Central memory CD8-positive, alpha-beta T cell (primary cell): ENCODE data around the gene RNF123.

Experiments
- ATAC-seq: fragments of 150-1000 bp; cut with Tn5 transposase; replicated peaks from 2 replicates; pipeline ENCODE4 v1.10.0; 2022; ENCODE audit warnings: mild to moderate bottlenecking, moderate FRiP score, moderate number of reproducible peaks; ENCODE audit not compliant: poor library complexity, severe bottlenecking; ENCODE audit errors: extremely low read depth
- DNase-seq, 2 donors: peaks; one replicate each; pipeline ENCODE4 v3.0.0; 2021; ENCODE audit warnings: low spot score in 2 of 2
- H3K27ac Mint-ChIP-seq: one replicate; pipeline ENCODE4 v1.8.0; 2022; ENCODE audit warnings: low read depth, mild to moderate bottlenecking, moderate library complexity, mixed read lengths
- H3K27me3 Mint-ChIP-seq: one replicate; pipeline ENCODE4 v1.8.0; 2022; ENCODE audit warnings: mixed read lengths
- H3K36me3 Mint-ChIP-seq: one replicate; pipeline ENCODE4 v1.8.0; 2022; ENCODE audit warnings: mild to moderate bottlenecking, moderate library complexity, mixed read lengths; ENCODE audit not compliant: insufficient read depth
- H3K4me1 Mint-ChIP-seq: one replicate; pipeline ENCODE4 v1.8.0; 2022; ENCODE audit warnings: mixed read lengths
- H3K4me3 Mint-ChIP-seq: one replicate; pipeline ENCODE4 v1.8.0; 2022; ENCODE audit warnings: mild to moderate bottlenecking, moderate library complexity, mixed read lengths
- H3K9me3 Mint-ChIP-seq: one replicate; pipeline ENCODE4 v1.8.0; 2022; ENCODE audit warnings: mixed read lengths

RNF123 gene

GRCh38 chr3:49663831-49664230, 25.5 kb upstream of the RNF123 start:
- DNase-seq (no peak), ATAC-seq (no peak)
- peaks cover 8% of the 10 kb centered on the region for H3K27me3 Mint-ChIP-seq
- H3K27ac Mint-ChIP-seq = no peak overlapping the region
- H3K4me1 Mint-ChIP-seq = no peaks in the 10 kb centered on the region
- H3K36me3 Mint-ChIP-seq = peaks cover 3% of the 10 kb centered on the region
- H3K4me3 Mint-ChIP-seq = no peak overlapping the region
- no peaks in the 10 kb centered on the region for H3K9me3 Mint-ChIP-seq

DNA sequence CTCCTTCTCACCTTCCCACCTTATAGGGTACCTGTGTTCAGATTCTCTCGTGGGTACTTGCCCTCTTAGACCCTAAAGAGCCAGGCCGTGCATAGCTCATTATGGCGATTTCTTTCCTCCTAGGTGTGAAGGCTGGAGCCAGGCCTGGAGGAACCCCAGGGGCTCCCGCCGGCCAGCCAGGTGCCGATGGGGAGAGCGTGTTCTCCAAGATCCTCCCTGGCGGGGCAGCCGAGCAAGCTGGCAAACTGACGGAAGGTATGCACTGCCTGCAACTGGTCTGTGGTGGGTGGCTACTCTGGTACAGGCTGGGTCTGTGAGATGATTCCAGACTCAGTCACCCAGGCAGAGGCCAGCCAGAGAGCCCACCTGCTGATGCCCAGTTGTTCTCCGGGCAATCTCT, 25.1 kb upstream of the RNF123 start:
- Mint-ChIP-seq H3K36me3 (peaks cover 3% of the 10 kb centered on the region), H3K27ac (no peak overlapping the region), H3K4me3 (no peak overlapping the region), H3K4me1 (no peaks in the 10 kb centered on the region), H3K9me3 (no peaks in the 10 kb centered on the region), H3K27me3 (peaks cover 8% of the 10 kb centered on the region)
- ATAC-seq (no peak), DNase-seq (no peak)

DNA sequence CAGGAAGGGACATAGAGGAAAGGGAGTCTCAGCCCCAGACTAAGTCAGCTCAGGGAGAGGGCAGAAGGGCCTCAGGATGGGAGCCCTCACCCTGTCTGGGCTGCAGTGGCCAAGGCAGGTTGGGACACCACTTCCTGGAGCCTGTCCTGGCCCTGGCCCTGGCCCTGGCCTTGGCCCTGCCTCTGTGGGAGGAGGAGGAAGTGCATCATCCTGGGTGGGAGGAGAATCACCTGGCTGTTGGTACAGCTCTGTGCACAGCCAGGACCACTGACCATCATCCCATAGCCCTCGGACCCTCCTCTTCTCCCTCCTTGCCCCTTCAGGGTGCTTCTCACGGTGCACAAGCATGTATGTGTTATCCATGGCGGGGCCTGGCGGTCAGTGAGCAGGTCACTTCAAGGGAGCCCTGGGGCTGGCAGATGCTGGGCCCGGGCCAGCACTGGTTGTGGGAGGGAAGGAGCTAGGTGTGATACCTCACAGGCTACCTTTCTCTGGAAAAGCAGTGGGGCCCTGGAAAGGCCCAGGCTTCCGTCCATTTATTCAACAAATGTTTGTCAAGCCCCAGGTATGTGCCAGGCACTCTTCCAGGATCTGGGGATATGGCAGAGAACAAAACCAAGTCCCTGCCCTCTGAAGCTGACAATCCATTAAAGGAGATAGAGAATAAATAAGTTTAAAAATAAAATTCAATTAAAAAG, 23.4 kb upstream of the RNF123 start:
- H3K9me3 Mint-ChIP-seq = no peaks in the 10 kb centered on the region
- no peak for ATAC-seq
- no peak overlapping the region for H3K4me3 Mint-ChIP-seq
- H3K27me3 Mint-ChIP-seq = peaks cover 8% of the 10 kb centered on the region
- peaks cover 3% of the 10 kb centered on the region for H3K36me3 Mint-ChIP-seq
- no peak overlapping the region for H3K27ac Mint-ChIP-seq
- no peaks in the 10 kb centered on the region for H3K4me1 Mint-ChIP-seq
- no peak for DNase-seq

- DNase-seq (no peak), ATAC-seq (no peak)
- peaks cover 3% of the 10 kb centered on the region for H3K36me3 Mint-ChIP-seq
- no peaks in the 10 kb centered on the region for H3K9me3 Mint-ChIP-seq
- H3K27me3 Mint-ChIP-seq = peaks cover 2% of the 10 kb centered on the region
- no peak overlapping the region for H3K4me3 Mint-ChIP-seq
- no peak overlapping the region for H3K27ac Mint-ChIP-seq
- H3K4me1 Mint-ChIP-seq = no peaks in the 10 kb centered on the region
Measured at GRCh38 chr3:49666592-49666991, 22.8 kb upstream of the RNF123 start.

- Mint-ChIP-seq H3K4me1 (peaks cover 7% of the 10 kb centered on the region), H3K27me3 (no peaks in the 10 kb centered on the region), H3K9me3 (no peaks in the 10 kb centered on the region), H3K4me3 (no peak overlapping the region), H3K36me3 (peaks cover 3% of the 10 kb centered on the region), H3K27ac (peak overlapping the region; percentile 43)
- ATAC-seq = no peak
- no peak for DNase-seq
Measured at GRCh38 chr3:49667701-49668413, 21.5 kb upstream of the RNF123 start.

DNA sequence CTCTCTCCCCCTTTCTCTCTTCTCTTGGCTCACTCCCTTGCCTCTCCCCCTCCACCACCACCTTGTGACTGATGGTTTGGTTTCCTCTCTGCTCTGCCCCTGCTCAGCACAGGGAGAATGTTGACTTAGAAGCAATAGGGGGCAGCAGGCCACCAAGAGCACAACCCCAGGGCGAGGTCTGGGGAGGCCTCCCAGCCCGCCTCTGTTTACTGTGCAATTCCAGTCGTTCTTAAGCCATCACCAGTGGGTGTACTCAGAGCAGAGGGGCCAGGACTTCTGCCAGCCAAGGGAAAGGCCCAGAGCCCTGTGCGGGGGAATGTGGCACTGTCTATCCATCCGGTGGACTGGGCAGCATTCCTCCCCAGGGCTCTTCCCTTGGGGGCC, 21.0 kb upstream of the RNF123 start:
- DNase-seq = no peak
- no peak for ATAC-seq
- Mint-ChIP-seq H3K36me3 (peaks cover 3% of the 10 kb centered on the region), H3K4me1 (peaks cover 10% of the 10 kb centered on the region), H3K27ac (peak overlapping the region; percentile 43), H3K4me3 (no peak overlapping the region), H3K27me3 (no peaks in the 10 kb centered on the region), H3K9me3 (no peaks in the 10 kb centered on the region)

GRCh38 chr3:49668861-49669260, 20.5 kb upstream of the RNF123 start:
- Mint-ChIP-seq H3K27ac (no peak overlapping the region), H3K36me3 (peaks cover 5% of the 10 kb centered on the region), H3K9me3 (no peaks in the 10 kb centered on the region), H3K4me1 (peaks cover 15% of the 10 kb centered on the region), H3K4me3 (no peak overlapping the region), H3K27me3 (no peaks in the 10 kb centered on the region)
- no peak for DNase-seq
- ATAC-seq = no peak

DNA sequence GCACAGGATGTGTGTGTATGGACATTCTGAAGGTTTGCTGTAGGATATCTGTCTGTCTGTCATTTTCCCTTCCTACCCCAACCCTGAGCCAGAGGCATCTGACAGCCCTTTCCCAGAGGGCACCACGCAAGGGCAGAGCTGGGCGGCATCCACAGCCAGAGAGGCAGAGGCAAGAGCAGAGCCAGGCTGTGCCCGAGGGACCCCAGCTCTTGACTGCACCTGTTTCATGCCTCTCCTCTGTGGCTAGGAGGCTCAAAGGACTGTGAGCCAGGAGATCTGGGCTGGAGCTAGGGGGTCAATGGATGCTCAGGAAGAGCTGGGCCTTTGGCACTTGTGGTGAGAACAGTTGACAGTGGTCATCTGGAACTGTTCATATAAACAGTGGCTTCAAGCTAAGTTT, 20.0 kb upstream of the RNF123 start:
- H3K9me3 Mint-ChIP-seq = no peaks in the 10 kb centered on the region
- DNase-seq (no peak), ATAC-seq (no peak)
- no peaks in the 10 kb centered on the region for H3K27me3 Mint-ChIP-seq
- peaks cover 19% of the 10 kb centered on the region for H3K4me1 Mint-ChIP-seq
- no peak overlapping the region for H3K27ac Mint-ChIP-seq
- H3K4me3 Mint-ChIP-seq = no peak overlapping the region
- peaks cover 6% of the 10 kb centered on the region for H3K36me3 Mint-ChIP-seq

- ATAC-seq (no peak), DNase-seq (no peak)
- Mint-ChIP-seq H3K9me3 (no peaks in the 10 kb centered on the region), H3K27ac (no peak overlapping the region), H3K36me3 (peaks cover 5% of the 10 kb centered on the region), H3K4me1 (peaks cover 34% of the 10 kb centered on the region), H3K27me3 (no peaks in the 10 kb centered on the region), H3K4me3 (no peak overlapping the region)
Measured at GRCh38 chr3:49670940-49671290, 18.4 kb upstream of the RNF123 start.

DNA sequence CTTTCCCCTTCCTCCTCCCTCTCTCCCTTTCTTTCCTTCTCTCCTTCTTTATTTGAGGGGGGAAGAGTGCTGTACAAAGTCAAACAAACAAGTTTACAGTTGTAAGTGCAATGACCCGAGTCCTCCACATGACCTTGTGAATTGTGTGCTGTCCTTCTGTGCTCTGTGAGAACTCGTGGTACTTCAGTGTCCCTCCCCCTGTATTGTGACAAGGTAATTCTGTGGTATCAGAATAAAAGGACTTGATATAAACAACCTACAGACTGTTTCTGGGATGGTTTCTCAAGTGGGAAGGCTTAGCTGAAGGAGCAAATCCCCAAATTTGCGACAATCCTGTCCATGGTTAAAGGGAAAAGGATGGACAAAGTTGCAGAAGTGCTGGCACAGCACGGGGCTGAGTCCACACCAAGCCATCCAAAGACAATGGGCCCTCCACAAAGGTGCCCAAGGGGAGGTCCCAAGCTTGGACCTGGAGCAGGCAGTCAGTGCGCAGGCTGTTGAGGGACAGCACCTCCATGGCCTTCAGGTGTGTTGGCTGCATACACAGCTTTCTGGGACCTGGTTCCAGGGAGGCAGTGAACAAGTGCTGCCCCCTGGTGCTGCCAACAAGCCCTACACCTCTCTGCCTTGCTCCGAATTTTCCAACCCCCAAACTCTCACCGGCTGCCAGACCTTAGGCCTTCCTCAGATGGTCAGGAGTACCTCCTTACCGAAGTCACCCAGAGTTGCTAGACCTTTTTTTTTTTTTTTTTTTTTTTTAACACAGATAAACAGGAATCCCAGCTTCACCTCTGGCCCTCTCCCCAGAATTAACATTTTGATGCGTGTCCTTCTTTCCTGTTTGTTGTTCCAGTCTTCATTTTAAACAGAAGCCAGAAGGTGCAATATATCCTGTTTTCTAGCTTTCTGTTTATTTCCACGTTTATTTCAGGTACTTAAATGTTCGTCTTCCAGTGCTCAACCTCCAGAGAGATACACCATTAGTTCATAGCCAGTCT, 17.8 kb upstream of the RNF123 start:
- Mint-ChIP-seq H3K27ac (no peak overlapping the region), H3K4me3 (peak overlapping the region; percentile 24), H3K4me1 (peaks cover 40% of the 10 kb centered on the region), H3K9me3 (no peaks in the 10 kb centered on the region), H3K36me3 (peaks cover 7% of the 10 kb centered on the region), H3K27me3 (no peaks in the 10 kb centered on the region)
- no peak for ATAC-seq
- DNase-seq = peak; percentile 51 to 58

DNA sequence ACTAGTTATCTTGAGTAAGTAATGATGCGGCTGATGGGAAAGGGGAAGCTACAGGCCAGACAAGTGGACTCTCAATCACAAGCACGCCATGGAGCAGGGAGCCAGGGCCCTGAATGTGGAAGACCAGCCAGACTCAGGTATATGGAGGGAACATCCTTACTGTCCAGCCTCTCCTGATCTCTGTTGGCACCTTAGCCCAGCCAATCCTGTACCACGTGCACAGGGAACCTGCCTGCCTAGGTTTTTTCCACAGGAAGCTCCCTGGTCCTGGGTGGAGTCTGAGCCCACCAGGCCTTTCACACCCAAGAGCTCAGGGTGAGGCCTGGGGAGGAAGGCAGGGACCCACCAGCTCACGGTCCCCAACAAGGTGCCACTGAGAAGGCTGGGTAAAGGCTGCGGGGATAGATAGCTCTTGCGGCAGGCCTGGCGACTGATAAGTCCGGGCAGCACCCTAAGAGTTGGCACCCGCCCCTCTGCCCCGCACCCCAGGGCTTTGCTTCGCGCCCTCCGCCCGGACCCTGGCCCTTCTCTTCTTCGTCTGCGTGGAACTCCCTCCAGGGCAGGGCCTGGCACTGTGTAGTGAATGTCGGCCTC, 16.1 kb upstream of the RNF123 start:
- Mint-ChIP-seq H3K4me3 (peak overlapping the region; percentile 89), H3K27ac (peak overlapping the region; percentile 91), H3K27me3 (no peaks in the 10 kb centered on the region), H3K36me3 (peaks cover 8% of the 10 kb centered on the region), H3K9me3 (no peaks in the 10 kb centered on the region), H3K4me1 (peaks cover 48% of the 10 kb centered on the region)
- DNase-seq = no peak
- ATAC-seq = peak; percentile 2

GRCh38 chr3:49673715-49674496, 15.5 kb upstream of the RNF123 start, which contains the start of gene APEH:
TSS of gene APEH (plus strand) at chr3:49674351. CDS start at chr3:49674402, 51 bp downstream.
- H3K27ac Mint-ChIP-seq = peak within 1 kb of the TSS; percentile 91
- peaks cover 50% of the 10 kb centered on the region for H3K4me1 Mint-ChIP-seq
- ATAC-seq = peak; percentile 88
- H3K4me3 Mint-ChIP-seq = peak within 1 kb of the TSS; percentile 89
- DNase-seq = peak; percentile 94 to 96
- H3K27me3 Mint-ChIP-seq = no peaks in the 10 kb centered on the region
- H3K9me3 Mint-ChIP-seq = no peaks in the 10 kb centered on the region
- peaks cover 8% of the 10 kb centered on the region for H3K36me3 Mint-ChIP-seq
